Activated CD4-positive, alpha-beta T cell treated with anti-CD3 and anti-CD28 coated beads for 4 hours (primary cell): ENCODE measurements around the gene ADAT3.

Experiments
- DNase-seq, 2 donors: peaks; one replicate each; pipeline ENCODE4 v3.0.0-alpha.2; 2020

The ADAT3 gene

GRCh38 chr19:1942934-1943555 is 37.8 kb downstream of the ADAT3 start:
- no peak for DNase-seq

GRCh38 chr19:1943661-1944087 is 38.5 kb downstream of the ADAT3 start:
- DNase-seq, result no peak

GRCh38 chr19:1944088-1944915 is 39.1 kb downstream of the ADAT3 start:
- DNase-seq, result no peak

GRCh38 chr19:1944916-1945561 is 39.8 kb downstream of the ADAT3 start:
- no peak for DNase-seq

- peak in 1 of 2 donors; percentile 25 for DNase-seq
These were observed 40.7 kb downstream of the ADAT3 start for GRCh38 chr19:1945899-1946298.

- DNase-seq, result no peak
These were observed 42.5 kb downstream of the ADAT3 start for GRCh38 chr19:1947651-1948209.

GRCh38 chr19:1949304-1950101 is 44.3 kb downstream of the ADAT3 start:
- no peak for DNase-seq

GRCh38 chr19:1950640-1951039 is 45.4 kb downstream of the ADAT3 start:
- no peak for DNase-seq

- no peak for DNase-seq
These were observed 47.4 kb downstream of the ADAT3 start for GRCh38 chr19:1952635-1953034.

- DNase-seq, result no peak
These were observed 47.8 kb downstream of the ADAT3 start for GRCh38 chr19:1953037-1953436.

- no peak for DNase-seq
These were observed 48.4 kb downstream of the ADAT3 start for GRCh38 chr19:1953441-1954094.

- no peak for DNase-seq
These were observed 49.3 kb downstream of the ADAT3 start for GRCh38 chr19:1954532-1954933.

- DNase-seq, result no peak
These were observed 50.2 kb downstream of the ADAT3 start for GRCh38 chr19:1955171-1956121.

GRCh38 chr19:1956122-1956494 is 50.9 kb downstream of the ADAT3 start:
- no peak for DNase-seq

GRCh38 chr19:1956868-1957492 is 51.8 kb downstream of the ADAT3 start:
- no peak for DNase-seq

- DNase-seq, result no peak
These were observed 52.5 kb downstream of the ADAT3 start for GRCh38 chr19:1957562-1958248.

GRCh38 chr19:1959928-1960589 is 54.9 kb downstream of the ADAT3 start:
- DNase-seq, result no peak

- no peak for DNase-seq
These were observed 56.0 kb downstream of the ADAT3 start for GRCh38 chr19:1961000-1961883.
